Ishikawa (cell line): ENCODE results near the gene KLHL35.

Source experiments
- EGR1 ChIP-seq: IDR thresholded peaks from 2 replicates; pipeline ENCODE4 v1.6.1; 2012
- RAD21 ChIP-seq: IDR thresholded peaks from 2 replicates; pipeline ENCODE4 v1.6.1; 2012; ENCODE audit warnings: low read depth

- TF ChIP-seq EGR1 (no peak), RAD21 (peak; percentile 92)
Observed at GRCh38 chr11:75388386-75389275, 44.4 kb downstream of the KLHL35 start.
